LNCAP (cell line): ENCODE data around the gene PLPP4.
A peak's percentile ranks its signal among the peaks of the same experiment; 100 is the strongest.

Source experiments
- CTCF ChIP-seq: fragments of 450-650 bp; IDR thresholded peaks from 2 replicates; pipeline ENCODE4 v1.5.1; 2017; ENCODE audit warnings: mild to moderate bottlenecking

The PLPP4 gene

GRCh38 chr10:120423431-120424197 is 33.4 kb upstream of the PLPP4 start:
- peak; percentile 96 for TF ChIP-seq CTCF

DNA sequence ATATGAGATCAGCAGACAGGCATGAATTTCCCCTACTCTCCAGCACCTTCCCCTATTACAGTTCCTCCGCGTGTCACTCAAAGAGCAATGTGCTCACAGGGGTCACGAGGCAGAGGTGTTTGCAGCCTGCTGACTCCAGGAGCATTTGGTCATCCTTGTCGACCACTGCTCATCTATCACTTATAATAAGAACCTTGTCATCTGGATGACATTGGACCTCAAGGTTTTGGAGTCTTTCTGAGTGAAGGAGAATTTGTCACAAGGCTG is 32.9 kb upstream of the PLPP4 start:
- no peak for TF ChIP-seq CTCF

GRCh38 chr10:120426306-120426705 is 30.7 kb upstream of the PLPP4 start:
- TF ChIP-seq CTCF = no peak

DNA sequence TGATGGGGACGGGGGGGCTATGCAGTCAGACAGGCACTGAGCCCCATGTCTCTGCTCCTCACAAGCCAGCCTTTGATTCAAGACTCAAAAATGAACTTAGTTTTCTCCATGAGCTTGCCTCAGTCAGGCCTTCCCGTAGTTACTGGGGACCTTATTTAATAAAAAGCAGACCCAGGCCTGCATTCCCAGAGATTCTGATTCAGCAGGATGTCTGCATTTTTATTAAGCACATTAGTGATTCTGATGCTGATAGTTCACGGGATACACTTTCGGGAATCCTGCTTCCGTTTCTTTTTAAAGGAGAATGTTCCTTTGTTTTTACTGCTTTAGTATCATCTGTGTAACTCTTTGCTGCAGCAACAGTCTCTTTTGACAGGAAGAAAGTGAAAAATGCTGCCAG is 28.3 kb upstream of the PLPP4 start:
- TF ChIP-seq CTCF = no peak

DNA sequence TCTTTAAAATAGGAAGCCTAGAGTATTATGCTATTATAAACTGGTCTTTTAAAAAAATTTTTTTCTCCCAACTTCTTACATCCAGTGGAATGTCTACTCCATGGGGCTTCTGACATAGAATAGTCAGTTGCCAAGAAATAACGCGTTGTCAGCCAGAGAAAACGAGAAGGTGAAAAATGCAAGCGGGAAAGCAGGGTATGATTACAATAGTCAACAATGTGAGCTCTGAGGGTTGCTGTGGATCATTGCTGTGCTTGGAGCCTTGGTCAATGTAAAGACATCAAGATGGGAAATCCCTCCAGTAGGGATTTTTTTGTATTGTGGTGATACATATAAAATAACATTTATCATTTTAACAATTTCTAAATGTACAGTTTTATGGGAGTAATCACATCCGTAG is 27.6 kb upstream of the PLPP4 start:
- TF ChIP-seq CTCF = no peak

- TF ChIP-seq CTCF = no peak
These were observed 25.8 kb upstream of the PLPP4 start for GRCh38 chr10:120431251-120431651.

DNA sequence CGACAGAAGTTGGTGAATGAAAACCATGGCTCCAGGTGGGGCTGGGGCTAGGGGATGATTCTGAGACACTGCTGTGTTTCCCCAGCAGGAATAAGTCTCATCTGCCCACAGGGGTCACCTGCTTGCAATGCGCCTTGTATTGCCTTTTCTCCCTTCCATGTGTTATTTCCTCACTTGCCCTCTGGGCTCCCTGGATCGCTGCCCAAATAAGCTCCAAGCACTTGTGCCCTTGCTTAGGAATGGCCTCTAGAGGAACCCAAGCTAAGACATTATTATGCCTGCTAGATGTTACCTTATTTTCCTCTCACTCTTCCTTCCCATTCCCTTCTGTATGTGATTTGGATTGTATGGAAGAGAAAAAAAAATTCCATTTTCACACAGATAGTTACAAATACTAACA is 24.8 kb upstream of the PLPP4 start:
- TF ChIP-seq CTCF = no peak

DNA sequence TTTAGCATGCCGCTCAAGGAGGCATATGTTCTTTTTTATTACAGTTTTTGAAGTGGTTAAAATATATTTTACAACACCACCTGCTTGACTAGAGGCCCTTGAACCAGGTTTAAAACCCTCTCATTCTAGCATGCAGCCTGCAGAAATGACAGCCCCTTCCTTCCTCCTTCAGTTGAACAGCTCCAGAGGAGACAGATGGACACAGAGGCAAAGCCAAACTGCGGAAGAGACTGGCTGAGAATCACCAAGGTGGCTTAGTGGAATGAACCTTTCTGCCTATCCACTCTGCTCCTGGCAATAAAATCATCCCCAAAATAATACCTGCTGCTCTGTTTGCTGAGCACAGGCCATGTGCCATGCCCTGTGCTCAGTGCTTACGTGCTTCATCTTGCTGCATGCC is 23.9 kb upstream of the PLPP4 start:
- TF ChIP-seq CTCF = no peak
